HCT116 (cell line): Measurements from ENCODE around the gene AGAP1. TPM values are rescaled to one million over a fixed set of nuclear protein-coding genes. Genes with fewer than 3 reads are reported as not detected.

ENCODE experiments used
- ATAC-seq: fragments of 200-7000 bp; cut with Tn5 transposase; 2 replicates; pipeline ENCODE4 v1.9.1; 2020; ENCODE audit warnings: mild to moderate bottlenecking, moderate library complexity
- BruUV-seq: library from RNA; stranded (reverse); fragments of 400-500 nt; replicated peaks from 2 replicates; lab custom pipeline; 2021; lab: Mats Ljungman, UMichigan
- CTCF ChIA-PET: fragments of 300-600 bp; sonication (Branson Sonifier 250); formaldehyde crosslinking; loops from one replicate; lab custom pipeline; 2021; ENCODE audit warnings: antibody characterized with exemption; lab: Charles Lee
- POLR2A ChIA-PET: fragments of 300-600, 350-600 bp; sonication (Branson Sonifier 250); formaldehyde crosslinking; loops from one replicate; lab custom pipeline; 2021; ENCODE audit warnings: antibody characterized with exemption; lab: Charles Lee
- RAD21 ChIA-PET, 2 experiments: fragments of 300-600 bp; sonication (Branson Sonifier 250); formaldehyde crosslinking; loops; one replicate each; lab custom pipeline; 2023; ENCODE audit warnings: low total read pairs in 2 of 2; ENCODE audit not compliant: uncharacterized antibody in 2 of 2, unreplicated experiment in 2 of 2, low non-redundant PET in 1 of 2; lab: Charles Lee
- DNase-seq: peaks from one replicate; pipeline ENCODE4 v3.0.0-alpha.2; 2010; ENCODE audit warnings: low read depth, low spot score
- H2AFZ ChIP-seq: fragments of 200-600 bp; shearing (Covaris generic), sonication (generic); 2 replicates; pipeline ENCODE4 v1.6.1; 2017; ENCODE audit warnings: low read depth, mixed run types, mixed read lengths, antibody characterized with exemption, low read length; ENCODE audit not compliant: poor library complexity, severe bottlenecking
- H3K27ac ChIP-seq: 2 replicates; pipeline ENCODE4 v1.5.1; 2012; ENCODE audit warnings: low read depth, low read length
- H3K27me3 ChIP-seq: fragments of 200-600 bp; sonication (generic); 2 replicates; pipeline ENCODE4 v1.6.1; 2016; ENCODE audit warnings: mixed run types, low read length, mixed read lengths; ENCODE audit not compliant: insufficient read depth
- H3K36me3 ChIP-seq, 2 experiments: fragments of 200-500 bp in 1 of 2; fragments of 200-600 bp in 1 of 2; sonication (Bioruptor generic) in 1 of 2; sonication (generic) in 1 of 2; 2 replicates each; pipeline versions ENCODE4 v1.5.1 to v1.6.1; 2014 to 2016; ENCODE audit warnings: low read length in 2 of 2, inconsistent platforms in 1 of 2, mixed read lengths in 1 of 2, mixed run types in 1 of 2; ENCODE audit not compliant: insufficient read depth in 2 of 2, control insufficient read depth in 1 of 2
- H3K4me1 ChIP-seq, 2 experiments: fragments of 200-600 bp in 1 of 2; sonication (generic) in 1 of 2; 2 replicates each; pipeline versions ENCODE4 v1.5.1 to v1.6.1; 2012 to 2017; ENCODE audit warnings: low read length in 2 of 2, inconsistent platforms in 1 of 2, mild to moderate bottlenecking in 1 of 2, mixed read lengths in 1 of 2, mixed run types in 1 of 2, moderate library complexity in 1 of 2; ENCODE audit not compliant: insufficient read depth in 2 of 2, control insufficient read depth in 1 of 2
- H3K4me2 ChIP-seq: fragments of 200-600 bp; sonication (generic); 2 replicates; pipeline ENCODE4 v1.6.1; 2017; ENCODE audit warnings: mixed run types, low read length, mixed read lengths
- H3K4me3 ChIP-seq, 2 experiments: fragments of 200-600 bp in 1 of 2; sonication (generic) in 1 of 2; replicated peaks in 1 of 2; 2 replicates each; pipeline ENCODE4 v1.5.1; 2011 to 2016; ENCODE audit warnings: low read length in 2 of 2, control low read depth in 1 of 2, low read depth in 1 of 2, mild to moderate bottlenecking in 1 of 2, mixed read lengths in 1 of 2, mixed run types in 1 of 2
- H3K79me2 ChIP-seq: fragments of 200-600 bp; sonication (generic); 2 replicates; pipeline ENCODE4 v1.6.1; 2017; ENCODE audit warnings: mild to moderate bottlenecking, mixed run types, low read length, moderate library complexity, mixed read lengths; ENCODE audit not compliant: insufficient read depth
- H3K9ac ChIP-seq: fragments of 200-600 bp; sonication (generic); 2 replicates; pipeline ENCODE4 v1.6.1; 2016; ENCODE audit warnings: low read length, mixed read lengths
- H3K9me2 ChIP-seq: fragments of 200-600 bp; sonication (generic), shearing (Covaris generic); 2 replicates; pipeline ENCODE4 v1.6.1; 2017; ENCODE audit warnings: mixed run types, mild to moderate bottlenecking, moderate library complexity; ENCODE audit not compliant: insufficient read depth
- H3K9me3 ChIP-seq, 2 experiments: fragments of 200-500 bp in 1 of 2; fragments of 200-600 bp in 1 of 2; sonication (Bioruptor generic) in 1 of 2; sonication (generic) in 1 of 2; 2 replicates each; pipeline ENCODE4 v1.6.1; 2014 to 2017; ENCODE audit warnings: low read length in 2 of 2, mixed read lengths in 2 of 2, inconsistent platforms in 1 of 2, low read depth in 1 of 2, mild to moderate bottlenecking in 1 of 2, mixed run types in 1 of 2, moderate library complexity in 1 of 2; ENCODE audit not compliant: control insufficient read depth in 1 of 2, insufficient read depth in 1 of 2
- H4K20me1 ChIP-seq: fragments of 200-600 bp; sonication (generic), shearing (Covaris generic); 2 replicates; pipeline ENCODE4 v1.6.1; 2017; ENCODE audit warnings: mixed run types, mild to moderate bottlenecking, moderate library complexity; ENCODE audit not compliant: insufficient read depth
- CEBPB ChIP-seq: IDR thresholded peaks from 2 replicates; pipeline ENCODE4 v1.6.1; 2012; ENCODE audit warnings: low read depth
- EGR1 ChIP-seq: IDR thresholded peaks from 2 replicates; pipeline ENCODE4 v1.6.1; 2012; ENCODE audit warnings: low read depth
- JUND ChIP-seq: IDR thresholded peaks from 2 replicates; pipeline ENCODE4 v1.6.1; 2012
- RAD21 ChIP-seq: IDR thresholded peaks from 2 replicates; pipeline ENCODE4 v1.6.1; 2012; ENCODE audit warnings: low read depth, mild to moderate bottlenecking
- SIN3A ChIP-seq: IDR thresholded peaks from 2 replicates; pipeline ENCODE4 v1.6.1; 2012; ENCODE audit warnings: low read depth
- TCF7L2 ChIP-seq: IDR thresholded peaks from 2 replicates; pipeline ENCODE4 v1.7.0; 2011; ENCODE audit warnings: borderline replicate concordance, inconsistent platforms; ENCODE audit not compliant: insufficient read depth, insufficient read length; ENCODE audit errors: extremely low read depth
- intact Hi-C: fragments of 100-400 bp; cut with micrococcal nuclease; formaldehyde crosslinking; loops from 2 replicates; pipeline ENCODE4 v1.10.0; 2022
- total RNA-seq: library from RNA; stranded (reverse); gene quantifications from one replicate; pipeline ENCODE4 v1.2.1, GENCODE V29; 2021; ENCODE audit not compliant: unreplicated experiment
- TF ChIP-seq, protein P1 (sequence below): IDR thresholded peaks from 2 replicates; pipeline ENCODE4 v1.6.1; 2012; ENCODE audit warnings: low read depth

AGAP1 gene
- total RNA-seq, 1 experiment from 2014 or later = 43.8 TPM

- H3K36me3 ChIP-seq = no peaks in the 10 kb centered on the region; a peak in 1 of 4 replicates
- peaks cover 91% of the 10 kb centered on the region for H3K79me2 ChIP-seq
- H2AFZ ChIP-seq = no peak overlapping the region
- H3K9me3 ChIP-seq = 0 out of 4 replicates have a peak, but pooled peaks cover 0 to 3% of the 10 kb centered on the region in 2 experiments
- no TSS peak for BruUV-seq
- ChIA-PET CTCF (interaction anchor here (2.4 kb wide), 1 partner anchor 22 kb away, joined by 6 read pairs; no protein-coding TSS in a partner anchor), RAD21 (no interaction called here), POLR2A (no interaction called here)
- H3K4me3 ChIP-seq = no peak overlapping the region
- H3K4me1 ChIP-seq = peaks cover 10 to 12% of the 10 kb centered on the region in 2 experiments; a peak in 3 of 4 replicates
- H3K9ac ChIP-seq = no peak overlapping the region
- H3K27ac ChIP-seq = no peak overlapping the region
- H3K4me2 ChIP-seq = no peak overlapping the region
- peaks cover 11% of the 10 kb centered on the region; the same call in 1 of the 2 replicates for H4K20me1 ChIP-seq
- no peak for ATAC-seq
- intact Hi-C loops = no loop called here
- DNase-seq = no peak
- TF ChIP-seq CEBPB = no peak
- TF ChIP-seq JUND = no peak
- no peak for TF ChIP-seq RAD21
- TF ChIP-seq SIN3A = no peak
- TF ChIP-seq TCF7L2 = no peak
- TF ChIP-seq EGR1 = no peak
- TF ChIP-seq, protein P1, sequence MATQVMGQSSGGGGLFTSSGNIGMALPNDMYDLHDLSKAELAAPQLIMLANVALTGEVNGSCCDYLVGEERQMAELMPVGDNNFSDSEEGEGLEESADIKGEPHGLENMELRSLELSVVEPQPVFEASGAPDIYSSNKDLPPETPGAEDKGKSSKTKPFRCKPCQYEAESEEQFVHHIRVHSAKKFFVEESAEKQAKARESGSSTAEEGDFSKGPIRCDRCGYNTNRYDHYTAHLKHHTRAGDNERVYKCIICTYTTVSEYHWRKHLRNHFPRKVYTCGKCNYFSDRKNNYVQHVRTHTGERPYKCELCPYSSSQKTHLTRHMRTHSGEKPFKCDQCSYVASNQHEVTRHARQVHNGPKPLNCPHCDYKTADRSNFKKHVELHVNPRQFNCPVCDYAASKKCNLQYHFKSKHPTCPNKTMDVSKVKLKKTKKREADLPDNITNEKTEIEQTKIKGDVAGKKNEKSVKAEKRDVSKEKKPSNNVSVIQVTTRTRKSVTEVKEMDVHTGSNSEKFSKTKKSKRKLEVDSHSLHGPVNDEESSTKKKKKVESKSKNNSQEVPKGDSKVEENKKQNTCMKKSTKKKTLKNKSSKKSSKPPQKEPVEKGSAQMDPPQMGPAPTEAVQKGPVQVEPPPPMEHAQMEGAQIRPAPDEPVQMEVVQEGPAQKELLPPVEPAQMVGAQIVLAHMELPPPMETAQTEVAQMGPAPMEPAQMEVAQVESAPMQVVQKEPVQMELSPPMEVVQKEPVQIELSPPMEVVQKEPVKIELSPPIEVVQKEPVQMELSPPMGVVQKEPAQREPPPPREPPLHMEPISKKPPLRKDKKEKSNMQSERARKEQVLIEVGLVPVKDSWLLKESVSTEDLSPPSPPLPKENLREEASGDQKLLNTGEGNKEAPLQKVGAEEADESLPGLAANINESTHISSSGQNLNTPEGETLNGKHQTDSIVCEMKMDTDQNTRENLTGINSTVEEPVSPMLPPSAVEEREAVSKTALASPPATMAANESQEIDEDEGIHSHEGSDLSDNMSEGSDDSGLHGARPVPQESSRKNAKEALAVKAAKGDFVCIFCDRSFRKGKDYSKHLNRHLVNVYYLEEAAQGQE = no peak
- H3K9me2 ChIP-seq = no peaks in the 10 kb centered on the region
- H3K27me3 ChIP-seq = no peaks in the 10 kb centered on the region
Observed at GRCh38 chr2:235573331-235574221, 79.7 kb downstream of the AGAP1 start.
